Keratinocyte (primary cell): Measurements from ENCODE around the gene TMEM238.

Experiments
- CTCF ChIP-seq, 3 experiments: IDR thresholded peaks in 1 of 3; conservative IDR thresholded peaks in 1 of 3; optimal IDR thresholded peaks in 1 of 3; 2 replicates in 2 of 3; 3 replicates in 1 of 3; pipeline versions ENCODE3 to v1.5.1; 2011; ENCODE audit warnings: low read length in 3 of 3, mild to moderate bottlenecking in 3 of 3, moderate library complexity in 2 of 3, control low read depth in 1 of 3, inconsistent platforms in 1 of 3; ENCODE audit not compliant: insufficient read depth in 2 of 3; ENCODE audit errors: extremely low read depth in 1 of 3
- EZH2 ChIP-seq: IDR thresholded peaks from one replicate; pipeline ENCODE4 v1.6.1; 2012; ENCODE audit warnings: inconsistent platforms, mild to moderate bottlenecking, low read length, moderate library complexity

GRCh38 chr19:55423225-55424005 lies 39.3 kb upstream of the TMEM238 start:
- no peak for TF ChIP-seq CTCF (optimal IDR thresholded peaks at IDR 0.05 in 1 of 3, IDR thresholded peaks at IDR 0.05 in 1 of 3, conservative IDR thresholded peaks at IDR 0.05 in 1 of 3; ENCODE audit: extremely low read depth in 1 of 3, insufficient read depth in 2 of 3, low read length in 3 of 3)
- TF ChIP-seq EZH2 = no peak
